ENCODE results near the gene MRPL24.

The MRPL24 gene

GRCh38 chr1:156728599-156729462 lies 12.1 kb downstream of the MRPL24 start, which contains the start of gene ISG20L2:
ISG20L2 (minus strand) TSS chr1:156728766; CDS start chr1:156727652, 1,114 bp downstream.
- Histone ChIP-seq H3K4me3 (ENCODE audit: insufficient read depth, low read length, poor library complexity, severe bottlenecking) (peak within 1 kb of the TSS; percentile 90), H3K4me2 (ENCODE audit: low read depth, low read length, poor library complexity, severe bottlenecking) (peak within 1 kb of the TSS; percentile 94), H3K9me3 (ENCODE audit: insufficient read depth, low read length) (no peaks in the 10 kb centered on the region), H3K9me2 (replicated peaks; ENCODE audit: insufficient read depth, low read length) (no peaks in the 10 kb centered on the region), H3K27me3 (ENCODE audit: low read length) (no peaks in the 10 kb centered on the region), H3K9ac (ENCODE audit: low read length) (peak within 1 kb of the TSS; percentile 94), H3F3A (ENCODE audit: insufficient read depth) (peaks cover 17% of the 10 kb centered on the region), H3K27ac (ENCODE audit: low read depth, low read length) (peak within 1 kb of the TSS; percentile 74), H3K79me2 (ENCODE audit: insufficient read depth, low read length) (peaks cover 55% of the 10 kb centered on the region), H4K20me1 (ENCODE audit: low read depth, low read length) (peaks cover 16% of the 10 kb centered on the region), H2AFZ (ENCODE audit: low read depth, low read length, severe bottlenecking) (peak within 1 kb of the TSS; percentile 32), H3K36me3 (ENCODE audit: low read length) (peaks cover 14% of the 10 kb centered on the region)
- TF ChIP-seq EZH2phosphoT487 (conservative IDR thresholded peaks at IDR 0.05; ENCODE audit: low read length), result no peak
- TF ChIP-seq CTCF (IDR thresholded peaks at IDR 0.05; ENCODE audit: insufficient read depth, low read length, poor library complexity, severe bottlenecking), result no peak

GRCh38 chr1:156727926-156728598 lies 12.8 kb downstream of the MRPL24 start, which contains the start of gene METTL25B:
METTL25B (plus strand) TSS chr1:156728469; CDS start chr1:156729105, 636 bp downstream.
- Histone ChIP-seq H3K27me3 (ENCODE audit: low read length) (no peaks in the 10 kb centered on the region), H3F3A (ENCODE audit: insufficient read depth) (peaks cover 17% of the 10 kb centered on the region), H3K9ac (ENCODE audit: low read length) (peak within 1 kb of the TSS; percentile 94), H3K36me3 (ENCODE audit: low read length) (peaks cover 21% of the 10 kb centered on the region), H3K27ac (ENCODE audit: low read depth, low read length) (peak within 1 kb of the TSS; percentile 74), H2AFZ (ENCODE audit: low read depth, low read length, severe bottlenecking) (peak within 1 kb of the TSS; percentile 32), H3K9me3 (ENCODE audit: insufficient read depth, low read length) (no peaks in the 10 kb centered on the region), H3K9me2 (replicated peaks; ENCODE audit: insufficient read depth, low read length) (no peaks in the 10 kb centered on the region), H3K79me2 (ENCODE audit: insufficient read depth, low read length) (peaks cover 63% of the 10 kb centered on the region), H3K4me3 (ENCODE audit: insufficient read depth, low read length, poor library complexity, severe bottlenecking) (peak within 1 kb of the TSS; percentile 90), H4K20me1 (ENCODE audit: low read depth, low read length) (peaks cover 22% of the 10 kb centered on the region), H3K4me2 (ENCODE audit: low read depth, low read length, poor library complexity, severe bottlenecking) (peak within 1 kb of the TSS; percentile 94)
- TF ChIP-seq EZH2phosphoT487 (conservative IDR thresholded peaks at IDR 0.05; ENCODE audit: low read length), result no peak
- no peak for TF ChIP-seq CTCF (IDR thresholded peaks at IDR 0.05; ENCODE audit: insufficient read depth, low read length, poor library complexity, severe bottlenecking)

DNA sequence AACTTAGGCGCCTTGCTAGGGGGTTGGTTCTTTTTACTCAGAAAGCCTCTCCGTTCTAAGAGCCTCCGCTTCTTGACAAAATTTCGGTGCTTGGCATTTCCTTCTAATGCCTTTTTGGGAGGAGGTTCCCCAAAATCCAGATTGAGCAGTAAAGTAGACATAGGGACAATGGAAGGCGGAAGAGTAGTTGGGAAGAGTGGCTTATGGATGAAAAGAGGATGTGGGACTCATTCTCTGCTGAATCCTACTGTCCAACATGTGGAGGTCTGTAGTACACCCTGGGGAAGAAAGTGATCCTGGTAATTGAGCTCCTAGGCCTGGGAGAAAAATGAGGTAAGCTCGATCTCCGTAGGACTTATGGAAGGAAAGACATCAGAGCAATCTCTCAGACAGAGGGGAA lies 13.4 kb downstream of the MRPL24 start:
- H2AFZ ChIP-seq (ENCODE audit: low read depth, low read length, severe bottlenecking), result no peak overlapping the region
- peak overlapping the region; percentile 94 for H3K9ac ChIP-seq (ENCODE audit: low read length)
- H3K27ac ChIP-seq (ENCODE audit: low read depth, low read length), result peak overlapping the region; percentile 74
- no peaks in the 10 kb centered on the region for H3K27me3 ChIP-seq (ENCODE audit: low read length)
- H3K4me3 ChIP-seq (ENCODE audit: insufficient read depth, low read length, poor library complexity, severe bottlenecking), result peak overlapping the region; percentile 90
- peaks cover 23% of the 10 kb centered on the region for H3K36me3 ChIP-seq (ENCODE audit: low read length)
- peak overlapping the region; percentile 80 for H3K4me2 ChIP-seq (ENCODE audit: low read depth, low read length, poor library complexity, severe bottlenecking)
- TF ChIP-seq EZH2phosphoT487 (conservative IDR thresholded peaks at IDR 0.05; ENCODE audit: low read length) (no peak), CTCF (IDR thresholded peaks at IDR 0.05; ENCODE audit: insufficient read depth, low read length, poor library complexity, severe bottlenecking) (no peak)
- peaks cover 22% of the 10 kb centered on the region for H4K20me1 ChIP-seq (ENCODE audit: low read depth, low read length)
- no peaks in the 10 kb centered on the region for H3K9me2 ChIP-seq (replicated peaks; ENCODE audit: insufficient read depth, low read length)
- H3K9me3 ChIP-seq (ENCODE audit: insufficient read depth, low read length), result no peaks in the 10 kb centered on the region
- peaks cover 17% of the 10 kb centered on the region for H3F3A ChIP-seq (ENCODE audit: insufficient read depth)
- H3K79me2 ChIP-seq (ENCODE audit: insufficient read depth, low read length), result peaks cover 68% of the 10 kb centered on the region
